IMR-90 (cell line): Measurements from ENCODE around the gene SLC6A7. TPM values are rescaled to one million over a fixed set of nuclear protein-coding genes. Genes with fewer than 3 reads are reported as not detected.

ENCODE experiments used
- ATAC-seq: fragments of 200-7000 bp; cut with Tn5 transposase; 2 replicates; pipeline ENCODE4 v1.9.1; 2020; ENCODE audit warnings: low read depth, mild to moderate bottlenecking, moderate library complexity
- BruUV-seq: library from RNA; stranded (reverse); fragments of 400-500 nt; replicated peaks from 2 replicates; lab custom pipeline; 2021; lab: Mats Ljungman, UMichigan
- CTCF ChIA-PET: fragments of 300-600 bp; formaldehyde crosslinking; extraction: SDS; loops from one replicate; lab custom pipeline; 2021; ENCODE audit warnings: antibody characterized with exemption; lab: Yijun Ruan, JAX
- POLR2A ChIA-PET: fragments of 300-600 bp; sonication (Branson Sonifier 250); formaldehyde crosslinking; loops from one replicate; lab custom pipeline; 2022; ENCODE audit warnings: antibody characterized with exemption; ENCODE audit not compliant: unreplicated experiment; lab: Charles Lee
- DNase-seq: peaks from one replicate; pipeline ENCODE4 v3.0.0; 2013
- H2AFZ ChIP-seq: replicated peaks from 2 replicates; pipeline ENCODE3; 2013; ENCODE audit warnings: low read length, mild to moderate bottlenecking; ENCODE audit not compliant: poor library complexity
- H2AK5ac ChIP-seq: 2 replicates; pipeline ENCODE4 v1.6.1; 2013; ENCODE audit warnings: low read depth, low read length, inconsistent platforms
- H2AK9ac ChIP-seq: replicated peaks from 2 replicates; pipeline ENCODE3; 2013; ENCODE audit warnings: mild to moderate bottlenecking, low read depth, low read length, moderate library complexity; ENCODE audit not compliant: poor library complexity
- H2BK120ac ChIP-seq: 2 replicates; pipeline ENCODE4 v1.6.1; 2013; ENCODE audit warnings: low read depth, low read length, inconsistent platforms
- H2BK15ac ChIP-seq: 3 replicates; pipeline ENCODE4 v1.6.1; 2013; ENCODE audit warnings: low read depth, low read length, inconsistent platforms
- H2BK20ac ChIP-seq: 2 replicates; pipeline ENCODE4 v1.6.1; 2013; ENCODE audit warnings: low read depth, mild to moderate bottlenecking, inconsistent platforms, low read length, moderate library complexity
- H2BK5ac ChIP-seq: 2 replicates; pipeline ENCODE4 v1.6.1; 2013; ENCODE audit warnings: mild to moderate bottlenecking, low read depth, low read length, inconsistent platforms; ENCODE audit not compliant: poor library complexity, severe bottlenecking
- H3K14ac ChIP-seq: replicated peaks from 2 replicates; pipeline ENCODE4 v1.6.1; 2013; ENCODE audit warnings: low read depth, low read length, inconsistent platforms
- H3K18ac ChIP-seq: 2 replicates; pipeline ENCODE4 v1.6.1; 2013; ENCODE audit warnings: low read depth, low read length, control low read depth
- H3K23ac ChIP-seq: 2 replicates; pipeline ENCODE4 v1.6.1; 2013; ENCODE audit warnings: low read depth, low read length, inconsistent platforms
- H3K27ac ChIP-seq: 2 replicates; pipeline ENCODE4 v1.5.1; 2013; ENCODE audit warnings: mild to moderate bottlenecking, control low read depth, low read length; ENCODE audit not compliant: insufficient read depth
- H3K27me3 ChIP-seq: 2 replicates; pipeline ENCODE4 v1.6.1; 2013; ENCODE audit warnings: low read length; ENCODE audit not compliant: control insufficient read depth, insufficient read depth
- H3K36me3 ChIP-seq: 2 replicates; pipeline ENCODE4 v1.6.1; 2013; ENCODE audit warnings: low read length, mixed read lengths; ENCODE audit not compliant: control insufficient read depth, insufficient read depth
- H3K4ac ChIP-seq: 2 replicates; pipeline ENCODE4 v1.6.1; 2013; ENCODE audit warnings: low read depth, low read length, inconsistent platforms
- H3K4me1 ChIP-seq: 2 replicates; pipeline ENCODE4 v1.6.1; 2013; ENCODE audit warnings: low read length, mixed read lengths; ENCODE audit not compliant: control insufficient read depth, insufficient read depth
- H3K4me2 ChIP-seq: 2 replicates; pipeline ENCODE4 v1.6.1; 2013; ENCODE audit warnings: low read depth, mild to moderate bottlenecking, control low read depth, low read length, moderate library complexity
- H3K4me3 ChIP-seq: 2 replicates; pipeline ENCODE4 v1.5.1; 2013; ENCODE audit warnings: low read depth, mild to moderate bottlenecking, control low read depth, low read length, moderate library complexity; ENCODE audit not compliant: insufficient read depth
- H3K56ac ChIP-seq: 2 replicates; pipeline ENCODE4 v1.6.1; 2013; ENCODE audit warnings: low read length, inconsistent platforms; ENCODE audit not compliant: insufficient read depth; ENCODE audit errors: extremely low read depth
- H3K79me1 ChIP-seq, 2 experiments: 2 replicates each; pipeline ENCODE4 v1.6.1; 2013; ENCODE audit warnings: low read length in 2 of 2, inconsistent platforms in 1 of 2, low read depth in 1 of 2
- H3K9ac ChIP-seq: 2 replicates; pipeline ENCODE4 v1.6.1; 2013; ENCODE audit warnings: low read depth, low read length, control low read depth
- H3K9me1 ChIP-seq: 2 replicates; pipeline ENCODE4 v1.6.1; 2013; ENCODE audit warnings: low read length, inconsistent platforms; ENCODE audit not compliant: insufficient read depth
- H3K9me3 ChIP-seq: 2 replicates; pipeline ENCODE4 v1.6.1; 2013; ENCODE audit warnings: low read length; ENCODE audit not compliant: control insufficient read depth, insufficient read depth
- H4K20me1 ChIP-seq: 2 replicates; pipeline ENCODE4 v1.6.1; 2013; ENCODE audit warnings: low read length, inconsistent platforms; ENCODE audit not compliant: insufficient read depth
- H4K5ac ChIP-seq: 2 replicates; pipeline ENCODE4 v1.6.1; 2013; ENCODE audit warnings: mild to moderate bottlenecking, low read depth, low read length, control low read depth
- H4K8ac ChIP-seq, 2 experiments: 2 replicates each; pipeline ENCODE4 v1.6.1; 2013; ENCODE audit warnings: low read depth in 2 of 2, low read length in 2 of 2, control low read depth in 1 of 2, inconsistent platforms in 1 of 2
- H4K91ac ChIP-seq: 2 replicates; pipeline ENCODE4 v1.6.1; 2013; ENCODE audit warnings: low read depth, low read length, inconsistent platforms; ENCODE audit not compliant: insufficient read depth
- CEBPB ChIP-seq: IDR thresholded peaks from 2 replicates; pipeline ENCODE4 v1.6.1; 2012; ENCODE audit warnings: low read depth, low read length, improper control_type of control experiment
- ELK1 ChIP-seq: fragments of 150-350 bp; IDR thresholded peaks from 2 replicates; pipeline ENCODE4 v1.6.1; 2016; ENCODE audit warnings: low read depth, mild to moderate bottlenecking, low read length, moderate library complexity, borderline replicate concordance
- FOS ChIP-seq: fragments of 150-350 bp; IDR thresholded peaks from 2 replicates; pipeline ENCODE4 v1.6.1; 2016; ENCODE audit warnings: low read depth, low read length
- NFE2L2 ChIP-seq: fragments of 150-350 bp; IDR thresholded peaks from 2 replicates; pipeline ENCODE4 v1.6.1; 2016; ENCODE audit warnings: low read depth, mild to moderate bottlenecking, low read length
- POLR2A ChIP-seq: IDR thresholded peaks from 2 replicates; pipeline ENCODE4 v1.6.1; 2012; ENCODE audit warnings: mild to moderate bottlenecking, low read depth, low read length
- USF2 ChIP-seq: fragments of 150-350 bp; IDR thresholded peaks from 2 replicates; pipeline ENCODE4 v1.6.1; 2017; ENCODE audit warnings: mild to moderate bottlenecking, antibody characterized with exemption, low read length, low read depth
- WGBS, 2 experiments: methylation state at CpG; one replicate each; pipeline versions ENCODE4 v1.1.5 to v1.1.7; 2013; ENCODE audit warnings: missing lambda C conversion rate in 2 of 2; ENCODE audit not compliant: insufficient read length in 1 of 2; ENCODE audit errors: extremely low coverage in 2 of 2; 5-methylcytosine and 5-hydroxymethylcytosine counted together
- dilution Hi-C: fragments of 300-500 bp; cut with HindIII; formaldehyde crosslinking; loops from one replicate; pipeline ENCODE4 v1.14.3; 2018; ENCODE audit warnings: low sequenced_read_pairs; ENCODE audit not compliant: unreplicated experiment
- in situ Hi-C: fragments of 300-500 bp; cut with MboI; formaldehyde crosslinking; loops from 3 replicates; pipeline ENCODE4 v1.14.3; 2019; ENCODE audit warnings: low sequenced_read_pairs, inconsistent platforms, mixed read lengths
- intact Hi-C: fragments of 100-400 bp; cut with micrococcal nuclease; formaldehyde crosslinking; loops from 2 replicates; pipeline ENCODE4 v1.10.0; 2022
- polyA plus RNA-seq, 3 experiments: library from polyadenylated mRNA; depleted of rRNA; stranded (reverse); fragments of >200 nt; gene quantifications; 2 replicates each; pipeline ENCODE4 v1.2.3, GENCODE V29; 2012; ENCODE audit warnings: low replicate concordance in 1 of 3
- total RNA-seq: library from RNA; depleted of rRNA; stranded (reverse); fragments of >200 nt; gene quantifications from 2 replicates; pipeline ENCODE4 v1.2.3, GENCODE V29; 2012

Gene SLC6A7
- total and polyA plus RNA-seq, 2 of the 4 experiments (the other 2 are of a cell fraction) = under 0.01 TPM; not detected in 1

- no peaks in the 10 kb centered on the region for H3K79me1 ChIP-seq
- no peak overlapping the region for H3K56ac ChIP-seq
- no peak overlapping the region for H2BK5ac ChIP-seq
- no TSS peak for BruUV-seq
- H2BK20ac ChIP-seq = no peak overlapping the region
- H2BK15ac ChIP-seq = no peak overlapping the region
- dilution Hi-C loops = no loop called here
- DNase-seq = no peak
- no peak overlapping the region for H3K27ac ChIP-seq
- H4K20me1 ChIP-seq = no peaks in the 10 kb centered on the region
- H3K4ac ChIP-seq = no peak overlapping the region
- no peak overlapping the region for H4K91ac ChIP-seq
- H3K36me3 ChIP-seq = no peaks in the 10 kb centered on the region
- no peak overlapping the region for H2AK9ac ChIP-seq
- ChIA-PET POLR2A (no interaction called here), CTCF (no interaction called here)
- peaks cover 2% of the 10 kb centered on the region; the same call in 1 of the 2 replicates for H3K9me3 ChIP-seq
- H3K27me3 ChIP-seq = peaks cover 17% of the 10 kb centered on the region
- ATAC-seq = no peak
- no peak overlapping the region for H3K14ac ChIP-seq
- H3K9ac ChIP-seq = no peak overlapping the region
- no peak overlapping the region for H3K23ac ChIP-seq
- TF ChIP-seq USF2 (no peak), POLR2A (no peak), FOS (no peak), ELK1 (no peak), CEBPB (no peak), NFE2L2 (no peak)
- intact Hi-C loops = no loop called here
- peaks cover 1% of the 10 kb centered on the region; the same call in 1 of the 2 replicates for H3K9me1 ChIP-seq
- H4K8ac ChIP-seq = no peak overlapping the region
- no peak overlapping the region for H2AK5ac ChIP-seq
- H4K5ac ChIP-seq = no peak overlapping the region
- H2BK120ac ChIP-seq = no peak overlapping the region
- no peak overlapping the region for H3K18ac ChIP-seq
- 71% methylated on average over 3 of the region's 12 CpGs; no CpG with 5 or more reads in 1 of the 2 experiments for WGBS, 2 experiments
- H3K4me2 ChIP-seq = no peak overlapping the region
- no peak overlapping the region for H2AFZ ChIP-seq
- in situ Hi-C loops = loop anchor here (25.0 kb wide), 1 partner anchor 567 kb away; no protein-coding TSS in a partner anchor
- H3K4me3 ChIP-seq = no peak overlapping the region
- H3K4me1 ChIP-seq = peaks cover 7% of the 10 kb centered on the region
Observed at GRCh38 chr5:150203832-150204589, 14.1 kb downstream of the SLC6A7 start.
